Endothelial cell of umbilical vein (primary cell): ENCODE data around the gene RIBC1. TPM values are rescaled to one million over a fixed set of nuclear protein-coding genes. Genes with fewer than 3 reads are reported as not detected.

Source experiments
- BruUV-seq: library from RNA; stranded (reverse); fragments of 400-500 nt; replicated peaks from 2 replicates; lab custom pipeline; 2021; lab: Mats Ljungman, UMichigan
- CTCF ChIA-PET: fragments of 300-600, 350-600 bp; sonication (Branson Sonifier 250); formaldehyde crosslinking; loops from one replicate; lab custom pipeline; 2021; ENCODE audit warnings: antibody characterized with exemption, inconsistent platforms; lab: Charles Lee
- POLR2A ChIA-PET: fragments of 300-600, 350-600 bp; sonication (Branson Sonifier 250); formaldehyde crosslinking; loops from one replicate; lab custom pipeline; 2021; ENCODE audit warnings: antibody characterized with exemption, inconsistent platforms; lab: Charles Lee
- DNase-seq: peaks from one replicate; pipeline ENCODE4 v3.0.0-alpha.2; 2011; ENCODE audit warnings: low read depth, low spot score
- FAIRE-seq: peaks from 2 replicates; lab custom pipeline; 2011; peaks lifted over from hg19 to GRCh38; lab: Jason Lieb, UNC
- H2AFZ ChIP-seq: 2 replicates; pipeline ENCODE4 v1.6.0; 2012; ENCODE audit warnings: low read depth, low read length, control low read depth, inconsistent platforms
- H3K27ac ChIP-seq: 2 replicates; pipeline ENCODE4 v1.5.1; 2011; ENCODE audit warnings: low read depth, mild to moderate bottlenecking, control low read depth, low read length, moderate library complexity; ENCODE audit not compliant: insufficient read depth
- H3K27me3 ChIP-seq, 2 experiments: 2 replicates each; pipeline versions ENCODE4 v1.6.0 to v1.6.1; 2011; ENCODE audit warnings: low read length in 2 of 2, mixed read lengths in 1 of 2; ENCODE audit not compliant: control insufficient read depth in 2 of 2, insufficient read depth in 2 of 2
- H3K36me3 ChIP-seq, 2 experiments: 2 replicates in 1 of 2; 3 replicates in 1 of 2; pipeline ENCODE4 v1.5.1; 2011; ENCODE audit warnings: low read length in 2 of 2, mild to moderate bottlenecking in 1 of 2, moderate library complexity in 1 of 2; ENCODE audit not compliant: control insufficient read depth in 2 of 2, insufficient read depth in 2 of 2; ENCODE audit errors: extremely low read depth in 1 of 2
- H3K4me1 ChIP-seq: 3 replicates; pipeline ENCODE4 v1.5.1; 2011; ENCODE audit warnings: mild to moderate bottlenecking, low read length; ENCODE audit not compliant: control insufficient read depth, insufficient read depth; ENCODE audit errors: extremely low read depth
- H3K4me2 ChIP-seq: 2 replicates; pipeline ENCODE4 v1.6.1; 2011; ENCODE audit warnings: low read length, control low read depth, mixed read lengths; ENCODE audit not compliant: insufficient read depth
- H3K4me3 ChIP-seq, 3 experiments: fragments of 200-600 bp in 1 of 3; sonication (generic), shearing (Covaris generic) in 1 of 3; replicated peaks in 1 of 3; 2 replicates each; pipeline ENCODE4 v1.5.1; 2011 to 2016; ENCODE audit warnings: control low read depth in 3 of 3, low read length in 3 of 3, mild to moderate bottlenecking in 2 of 3, inconsistent platforms in 1 of 3, low read depth in 1 of 3, moderate library complexity in 1 of 3; ENCODE audit not compliant: insufficient read depth in 1 of 3
- H3K79me2 ChIP-seq: 2 replicates; pipeline ENCODE4 v1.6.0; 2012; ENCODE audit warnings: low read length, inconsistent platforms; ENCODE audit not compliant: control insufficient read depth, insufficient read depth
- H3K9ac ChIP-seq: replicated peaks from 2 replicates; pipeline ENCODE3; 2011; ENCODE audit warnings: low read length, control low read depth; ENCODE audit not compliant: insufficient read depth; ENCODE audit errors: extremely low read depth
- H3K9me1 ChIP-seq: replicated peaks from 3 replicates; pipeline ENCODE4 v1.6.0; 2011; ENCODE audit warnings: mild to moderate bottlenecking, low read length; ENCODE audit not compliant: control insufficient read depth, insufficient read depth; ENCODE audit errors: extremely low read depth
- H3K9me3 ChIP-seq: replicated peaks from 2 replicates; pipeline ENCODE4 v1.5.1; 2012; ENCODE audit warnings: low read length, inconsistent platforms; ENCODE audit not compliant: control insufficient read depth, insufficient read depth
- H4K20me1 ChIP-seq: replicated peaks from 2 replicates; pipeline ENCODE3; 2011; ENCODE audit warnings: mild to moderate bottlenecking, low read length; ENCODE audit not compliant: control insufficient read depth, insufficient read depth; ENCODE audit errors: extremely low read depth
- CTCF ChIP-seq, 2 donors: IDR thresholded peaks; 1 replicate in 1 of 2; 2 replicates in 1 of 2; pipeline ENCODE4 v1.5.1; 2011; ENCODE audit warnings: low read length in 2 of 2, mild to moderate bottlenecking in 2 of 2, moderate library complexity in 2 of 2, control low read depth in 1 of 2, inconsistent platforms in 1 of 2, low read depth in 1 of 2; ENCODE audit not compliant: insufficient read depth in 1 of 2; ENCODE audit errors: extremely low read depth in 1 of 2
- EZH2 ChIP-seq: IDR thresholded peaks from 2 replicates; pipeline ENCODE4 v1.6.1; 2012; ENCODE audit warnings: borderline replicate concordance, low read depth, mild to moderate bottlenecking, moderate library complexity, low read length, inconsistent platforms; ENCODE audit not compliant: severe bottlenecking
- FOS ChIP-seq: IDR thresholded peaks from 2 replicates; pipeline ENCODE4 v1.6.1; 2011; ENCODE audit warnings: mild to moderate bottlenecking, low read length, moderate library complexity, borderline replicate concordance; ENCODE audit not compliant: insufficient read depth
- GATA2 ChIP-seq: IDR thresholded peaks from 2 replicates; pipeline ENCODE4 v1.7.0; 2011; ENCODE audit warnings: low read depth, mild to moderate bottlenecking, moderate library complexity, mixed read lengths, low read length; ENCODE audit not compliant: insufficient read length, insufficient read depth
- JUN ChIP-seq: IDR thresholded peaks from 2 replicates; pipeline ENCODE4 v1.6.1; 2011; ENCODE audit warnings: borderline replicate concordance, low read depth; ENCODE audit not compliant: insufficient read length, insufficient read depth
- MAX ChIP-seq: IDR thresholded peaks from 2 replicates; pipeline ENCODE4 v1.6.1; 2011; ENCODE audit not compliant: insufficient read depth, insufficient read length
- MYC ChIP-seq: IDR thresholded peaks from one replicate; pipeline ENCODE4 v1.6.1; 2011; ENCODE audit warnings: mild to moderate bottlenecking, low read depth, low read length
- POLR2A ChIP-seq: IDR thresholded peaks from 2 replicates; pipeline ENCODE4 v1.6.1; 2012; ENCODE audit warnings: low read depth, mild to moderate bottlenecking, control low read depth, low read length
- POLR2AphosphoS5 ChIP-seq: IDR thresholded peaks from 2 replicates; pipeline ENCODE4 v1.6.1; 2012; ENCODE audit warnings: low read depth, mild to moderate bottlenecking, control low read depth, low read length, moderate library complexity; ENCODE audit not compliant: insufficient read depth
- dilution Hi-C: fragments of 300-500 bp; cut with MboI; formaldehyde crosslinking; loops from one replicate; pipeline ENCODE4 v1.15.0; 2019; ENCODE audit warnings: low sequenced_read_pairs; ENCODE audit not compliant: extremely low pct_ligation_motif_present
- intact Hi-C: fragments of 100-400 bp; cut with micrococcal nuclease; formaldehyde crosslinking; loops from one replicate; pipeline ENCODE4 v1.10.0; 2022
- polyA plus RNA-seq, 4 experiments: library from polyadenylated mRNA; depleted of rRNA in 3 of 4; stranded (reverse) in 3 of 4; unstranded in 1 of 4; fragments of >200 nt; gene quantifications; 2 replicates each; pipeline versions ENCODE4 v1.2.1 to v1.2.3, GENCODE V29; 2011 to 2012; ENCODE audit warnings: missing spikeins in 1 of 4
- total RNA-seq: library from RNA; stranded (reverse); gene quantifications from 2 replicates; pipeline ENCODE4 v1.2.3, GENCODE V29; 2021

Gene RIBC1
- total and polyA plus RNA-seq, 2 donors (not counting 3 experiments of a cell fraction or from before 2014, with no cell fraction given) = 0.23 to 0.86 TPM

GRCh38 chrX:53373307-53373706, 49.4 kb upstream of the RIBC1 start:
- no peak for TF ChIP-seq EZH2
- no peak for TF ChIP-seq POLR2A
- TF ChIP-seq GATA2 = no peak
- TF ChIP-seq JUN = no peak
- no peak for TF ChIP-seq POLR2AphosphoS5
- no peak for TF ChIP-seq FOS
- no peak for TF ChIP-seq MYC
- TF ChIP-seq CTCF (IDR thresholded peaks at IDR 0.05; ENCODE audit: extremely low read depth in 1 of 2, insufficient read depth in 1 of 2, low read depth in 1 of 2, low read length in 2 of 2) = no peak
- TF ChIP-seq MAX = no peak
- no peaks in the 10 kb centered on the region for H3K9me1 ChIP-seq
- H3K79me2 ChIP-seq = no peaks in the 10 kb centered on the region
- intact Hi-C loops (no loop called here), dilution Hi-C loops (no loop called here)
- ChIA-PET CTCF (no interaction called here), POLR2A (no interaction called here)
- H2AFZ ChIP-seq = no peak overlapping the region
- DNase-seq (no peak), FAIRE-seq (no peak)
- H3K4me2 ChIP-seq = no peak overlapping the region
- H3K9me3 ChIP-seq = no peaks in the 10 kb centered on the region
- no peak overlapping the region for H3K4me3 ChIP-seq
- no peak overlapping the region for H3K9ac ChIP-seq
- no peaks in the 10 kb centered on the region for H4K20me1 ChIP-seq
- H3K4me1 ChIP-seq = no peaks in the 10 kb centered on the region
- H3K27me3 ChIP-seq = no peaks in the 10 kb centered on the region
- H3K36me3 ChIP-seq = no peaks in the 10 kb centered on the region
- no TSS peak for BruUV-seq
- H3K27ac ChIP-seq = no peak overlapping the region
